ENCODE data around the gene SMOC2. TPM values are rescaled to one million over a fixed set of nuclear protein-coding genes. Genes with fewer than 3 reads are reported as not detected.

SMOC2 gene
- total and polyA plus RNA-seq, 2 of the 4 experiments (the other 2 are of a cell fraction): not detected

DNA sequence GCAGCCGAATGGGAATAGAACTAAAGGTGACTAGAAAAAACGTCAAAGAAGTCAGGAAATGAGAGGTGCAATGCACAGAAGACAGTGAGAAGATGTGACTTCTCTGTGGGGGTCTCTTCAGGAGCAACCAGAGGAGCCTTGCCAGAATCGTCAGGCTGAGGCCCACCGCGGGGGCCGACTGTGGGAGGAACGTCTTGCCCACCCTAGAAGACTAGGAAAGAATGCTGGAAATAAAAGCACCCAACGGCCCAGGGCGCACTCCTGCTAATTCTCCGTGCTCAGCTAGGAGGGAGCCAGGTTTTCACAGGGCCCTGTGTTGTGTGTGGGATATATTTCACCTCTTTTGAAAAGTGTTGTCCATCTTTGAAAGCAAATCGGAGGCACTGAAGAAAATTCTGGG is 129.2 kb downstream of the SMOC2 start:
- no peak overlapping the region for H2BK120ac ChIP-seq (ENCODE audit: low read depth, low read length)
- no peak overlapping the region for H4K91ac ChIP-seq (ENCODE audit: insufficient read depth, low read depth, low read length)
- H2AFZ ChIP-seq (replicated peaks; ENCODE audit: low read length, poor library complexity): no peak overlapping the region
- peaks cover 40% of the 10 kb centered on the region for H3K9me3 ChIP-seq (ENCODE audit: control insufficient read depth, insufficient read depth, low read length)
- no peaks in the 10 kb centered on the region for H3K36me3 ChIP-seq (ENCODE audit: control insufficient read depth, insufficient read depth, low read length)
- H3K4me1 ChIP-seq (ENCODE audit: control insufficient read depth, insufficient read depth, low read length): no peaks in the 10 kb centered on the region
- no peak overlapping the region for H3K9ac ChIP-seq (ENCODE audit: low read depth, low read length)
- no peak overlapping the region for H2BK15ac ChIP-seq (ENCODE audit: low read depth, low read length)
- no peaks in the 10 kb centered on the region for H3K27me3 ChIP-seq (ENCODE audit: control insufficient read depth, insufficient read depth, low read length)
- H3K18ac ChIP-seq (ENCODE audit: low read depth, low read length): no peak overlapping the region
- CTCF ChIA-PET: no interaction called here
- 60% methylated on average over 8 of the region's 11 CpGs; no CpG with 5 or more reads in 1 of the 2 experiments for WGBS, 2 experiments (ENCODE audit: extremely low coverage in 2 of 2, insufficient read length in 1 of 2)
- no peak overlapping the region for H3K14ac ChIP-seq (replicated peaks; ENCODE audit: low read depth, low read length)
- intact Hi-C loops (cut with micrococcal nuclease): no loop called here
- H3K4me2 ChIP-seq (ENCODE audit: low read depth, low read length): no peak overlapping the region
- H3K9me1 ChIP-seq (ENCODE audit: insufficient read depth, low read length): no peaks in the 10 kb centered on the region
- no peak for ATAC-seq (ENCODE audit: low read depth)
- H2AK5ac ChIP-seq (ENCODE audit: low read depth, low read length): no peak overlapping the region
- H4K20me1 ChIP-seq (ENCODE audit: insufficient read depth, low read length): no peaks in the 10 kb centered on the region
- POLR2A ChIA-PET (ENCODE audit: unreplicated experiment): no interaction called here
- no peak overlapping the region for H3K4ac ChIP-seq (ENCODE audit: low read depth, low read length)
- no peak overlapping the region for H2BK5ac ChIP-seq (ENCODE audit: low read depth, low read length, poor library complexity, severe bottlenecking)
- no peak overlapping the region for H3K27ac ChIP-seq (ENCODE audit: insufficient read depth, low read length)
- in situ Hi-C loops (cut with MboI; ENCODE audit: low sequenced_read_pairs): no loop called here
- TF ChIP-seq BHLHE40 (IDR thresholded peaks at IDR 0.05; ENCODE audit: low read depth, low read length) (no peak), POLR2A (IDR thresholded peaks at IDR 0.05; ENCODE audit: low read depth, low read length) (no peak), MAFK (IDR thresholded peaks at IDR 0.05; ENCODE audit: low read depth, low read length) (no peak), CHD1 (IDR thresholded peaks at IDR 0.05; ENCODE audit: low read depth, low read length) (no peak), RFX5 (IDR thresholded peaks at IDR 0.05; ENCODE audit: low read depth, low read length) (no peak), CEBPB (IDR thresholded peaks at IDR 0.05; ENCODE audit: low read depth, low read length) (no peak), MXI1 (IDR thresholded peaks at IDR 0.05; ENCODE audit: borderline replicate concordance, low read depth, low read length) (no peak), RCOR1 (IDR thresholded peaks at IDR 0.05; ENCODE audit: insufficient replicate concordance, low read length) (no peak), FOS (IDR thresholded peaks at IDR 0.05; ENCODE audit: low read depth, low read length) (no peak), RAD21 (IDR thresholded peaks at IDR 0.05; ENCODE audit: low read length) (no peak), MAZ (IDR thresholded peaks at IDR 0.05; ENCODE audit: borderline replicate concordance, low read depth, low read length) (no peak), NFE2L2 (IDR thresholded peaks at IDR 0.05; ENCODE audit: low read depth, low read length) (no peak), SMC3 (IDR thresholded peaks at IDR 0.05; ENCODE audit: low read depth, low read length) (no peak)
- TF ChIP-seq, protein P1, sequence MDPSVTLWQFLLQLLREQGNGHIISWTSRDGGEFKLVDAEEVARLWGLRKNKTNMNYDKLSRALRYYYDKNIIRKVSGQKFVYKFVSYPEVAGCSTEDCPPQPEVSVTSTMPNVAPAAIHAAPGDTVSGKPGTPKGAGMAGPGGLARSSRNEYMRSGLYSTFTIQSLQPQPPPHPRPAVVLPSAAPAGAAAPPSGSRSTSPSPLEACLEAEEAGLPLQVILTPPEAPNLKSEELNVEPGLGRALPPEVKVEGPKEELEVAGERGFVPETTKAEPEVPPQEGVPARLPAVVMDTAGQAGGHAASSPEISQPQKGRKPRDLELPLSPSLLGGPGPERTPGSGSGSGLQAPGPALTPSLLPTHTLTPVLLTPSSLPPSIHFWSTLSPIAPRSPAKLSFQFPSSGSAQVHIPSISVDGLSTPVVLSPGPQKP (IDR thresholded peaks at IDR 0.05; ENCODE audit: borderline replicate concordance, low read depth, low read length): no peak
- TF ChIP-seq, protein P2, sequence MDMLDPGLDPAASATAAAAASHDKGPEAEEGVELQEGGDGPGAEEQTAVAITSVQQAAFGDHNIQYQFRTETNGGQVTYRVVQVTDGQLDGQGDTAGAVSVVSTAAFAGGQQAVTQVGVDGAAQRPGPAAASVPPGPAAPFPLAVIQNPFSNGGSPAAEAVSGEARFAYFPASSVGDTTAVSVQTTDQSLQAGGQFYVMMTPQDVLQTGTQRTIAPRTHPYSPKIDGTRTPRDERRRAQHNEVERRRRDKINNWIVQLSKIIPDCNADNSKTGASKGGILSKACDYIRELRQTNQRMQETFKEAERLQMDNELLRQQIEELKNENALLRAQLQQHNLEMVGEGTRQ (IDR thresholded peaks at IDR 0.05; ENCODE audit: low read depth, low read length): no peak
- TF ChIP-seq, protein P3, sequence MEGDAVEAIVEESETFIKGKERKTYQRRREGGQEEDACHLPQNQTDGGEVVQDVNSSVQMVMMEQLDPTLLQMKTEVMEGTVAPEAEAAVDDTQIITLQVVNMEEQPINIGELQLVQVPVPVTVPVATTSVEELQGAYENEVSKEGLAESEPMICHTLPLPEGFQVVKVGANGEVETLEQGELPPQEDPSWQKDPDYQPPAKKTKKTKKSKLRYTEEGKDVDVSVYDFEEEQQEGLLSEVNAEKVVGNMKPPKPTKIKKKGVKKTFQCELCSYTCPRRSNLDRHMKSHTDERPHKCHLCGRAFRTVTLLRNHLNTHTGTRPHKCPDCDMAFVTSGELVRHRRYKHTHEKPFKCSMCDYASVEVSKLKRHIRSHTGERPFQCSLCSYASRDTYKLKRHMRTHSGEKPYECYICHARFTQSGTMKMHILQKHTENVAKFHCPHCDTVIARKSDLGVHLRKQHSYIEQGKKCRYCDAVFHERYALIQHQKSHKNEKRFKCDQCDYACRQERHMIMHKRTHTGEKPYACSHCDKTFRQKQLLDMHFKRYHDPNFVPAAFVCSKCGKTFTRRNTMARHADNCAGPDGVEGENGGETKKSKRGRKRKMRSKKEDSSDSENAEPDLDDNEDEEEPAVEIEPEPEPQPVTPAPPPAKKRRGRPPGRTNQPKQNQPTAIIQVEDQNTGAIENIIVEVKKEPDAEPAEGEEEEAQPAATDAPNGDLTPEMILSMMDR (conservative IDR thresholded peaks at IDR 0.05; ENCODE audit: low read depth, low read length): no peak
- no peak overlapping the region for H3K23ac ChIP-seq (ENCODE audit: low read depth, low read length)
- H4K8ac ChIP-seq (ENCODE audit: low read depth in 2 of 2, low read length in 2 of 2): no peak overlapping the region
- dilution Hi-C loops (cut with HindIII; ENCODE audit: low sequenced_read_pairs, unreplicated experiment): no loop called here
- H4K5ac ChIP-seq (ENCODE audit: low read depth, low read length): no peak overlapping the region
- DNase-seq: no peak
- no TSS peak for BruUV-seq (replicated peaks)
- H2BK20ac ChIP-seq (ENCODE audit: low read depth, low read length): no peak overlapping the region
- no peaks in the 10 kb centered on the region for H3K79me1 ChIP-seq (ENCODE audit: low read depth in 1 of 2, low read length in 2 of 2)
- H3K4me3 ChIP-seq (ENCODE audit: insufficient read depth, low read depth, low read length): no peak overlapping the region
- no peak overlapping the region for H3K56ac ChIP-seq (ENCODE audit: extremely low read depth, insufficient read depth, low read length)
- H2AK9ac ChIP-seq (replicated peaks; ENCODE audit: low read depth, low read length, poor library complexity): no peak overlapping the region

Data from IMR-90 (cell line).